HuH-7 (cell line): ENCODE measurements around the gene RNF181.
"Not testable (repeated sequence)": the region's sequence is repeated elsewhere in the genome, so short reads cannot be mapped to it uniquely, and the experiment has no call there.

Source experiments
- DNase-seq: peaks from one replicate; pipeline ENCODE4 v3.0.0; 2011; ENCODE audit warnings: low spot score

The RNF181 gene

DNA sequence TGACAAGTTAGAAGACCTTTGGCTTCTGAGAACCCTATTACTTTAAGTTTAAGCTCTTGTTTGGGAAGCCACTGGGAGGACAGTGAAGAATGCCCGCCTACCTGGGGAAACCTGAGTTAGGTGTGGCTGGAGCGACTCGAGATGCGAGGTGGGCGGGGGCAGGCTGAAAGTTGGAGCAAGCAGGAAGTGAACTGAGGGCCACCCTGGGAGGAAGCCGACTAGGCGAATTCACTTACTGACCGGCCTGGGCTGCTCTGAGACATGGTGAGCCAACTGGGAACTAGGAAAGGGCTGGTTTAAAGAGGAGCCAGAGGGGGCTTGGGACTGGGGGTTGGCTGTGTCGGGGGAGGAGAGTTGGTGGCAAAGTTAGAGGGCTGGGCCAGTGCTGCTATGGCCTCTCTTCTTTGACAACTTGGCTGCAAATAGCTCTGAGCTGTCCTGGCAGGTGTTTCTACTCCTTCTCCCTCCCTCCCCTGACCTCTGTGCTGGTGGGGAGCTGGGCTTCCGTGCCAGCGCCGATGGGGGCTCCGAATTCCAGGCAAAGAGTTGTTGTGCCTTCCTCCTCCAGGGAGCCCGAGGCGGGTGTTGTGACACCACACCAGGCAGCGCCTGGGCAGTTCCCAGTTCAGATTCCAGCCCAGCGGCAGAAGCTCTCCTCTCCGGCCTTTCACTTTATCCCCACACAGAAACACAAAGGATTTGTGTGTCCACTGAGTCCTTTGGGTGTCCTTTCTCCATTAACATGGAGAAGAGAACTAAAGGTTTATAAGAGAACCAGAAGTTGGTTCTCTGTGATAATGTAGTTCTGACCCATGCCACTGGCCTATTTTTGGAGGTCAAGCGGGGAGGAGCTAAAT, 17.9 kb upstream of the RNF181 start, which contains the start of gene VAMP8:
VAMP8 (plus strand) TSS at position 201 of the 857 bp plus-strand sequence; CDS start at position 262, 61 bp downstream.
- DNase-seq, result no peak

GRCh38 chr2:85578243-85579180, 17.0 kb upstream of the RNF181 start:
- no peak for DNase-seq

DNA sequence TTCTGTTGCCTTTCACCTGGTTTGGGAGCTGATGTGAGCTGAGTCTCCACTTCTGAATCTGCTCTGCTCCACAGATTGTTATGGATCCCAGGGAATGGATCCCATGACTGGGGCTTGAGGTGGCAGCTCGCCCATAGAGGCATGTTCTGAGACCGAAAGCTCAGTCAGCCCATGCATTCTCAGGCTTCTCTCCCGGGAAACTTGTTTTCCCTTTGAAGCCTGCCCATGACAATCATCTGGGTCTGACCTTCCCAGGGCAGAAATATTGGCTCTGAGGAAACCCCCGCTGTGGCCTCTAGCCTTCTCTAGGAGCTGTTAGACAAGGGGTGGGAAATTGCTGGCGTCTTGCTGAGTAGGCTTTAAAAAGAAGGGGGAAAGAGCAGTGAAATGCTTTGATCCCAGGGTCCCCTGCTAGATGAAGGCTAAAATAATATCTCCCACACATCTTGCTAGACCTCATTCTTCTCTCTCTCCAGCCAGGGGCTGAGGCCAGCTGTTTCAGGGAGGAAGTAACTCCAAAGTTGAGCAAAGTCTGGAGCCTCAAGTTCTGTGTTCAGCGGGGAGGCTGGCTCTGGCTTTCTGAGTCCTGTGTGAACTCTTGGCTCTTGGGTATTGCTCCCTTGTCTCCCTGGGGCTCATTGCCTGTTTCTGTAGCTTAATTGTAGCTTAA, 16.1 kb upstream of the RNF181 start:
- DNase-seq, result no peak

GRCh38 chr2:85580206-85580605, 15.3 kb upstream of the RNF181 start:
- no peak for DNase-seq

DNA sequence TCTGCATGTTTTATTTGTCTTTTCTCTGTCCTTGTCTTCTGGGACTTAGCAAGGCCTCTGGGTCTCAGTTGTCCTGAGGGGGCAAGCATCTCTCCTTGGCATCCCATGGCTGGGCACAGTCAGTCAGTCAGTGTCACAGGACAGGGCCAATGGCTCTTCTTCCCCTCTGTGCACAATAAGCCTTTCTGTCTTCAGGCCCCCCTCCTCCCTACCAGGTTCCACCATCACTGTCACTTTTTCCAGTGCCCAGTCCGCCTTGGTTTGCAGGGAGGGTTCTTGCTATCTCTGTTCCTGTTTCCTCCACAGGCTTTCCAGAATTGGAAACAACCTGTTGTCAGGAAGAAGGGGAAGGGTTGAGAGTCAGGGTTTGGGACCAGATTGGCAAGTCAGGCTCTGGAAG, 13.1 kb upstream of the RNF181 start:
- DNase-seq, result no peak

GRCh38 chr2:85583667-85584353, 11.7 kb upstream of the RNF181 start:
- no peak for DNase-seq

- DNase-seq, result peak; percentile 83
Observed at GRCh38 chr2:85584354-85584856, 11.1 kb upstream of the RNF181 start, which contains the start of gene VAMP5. VAMP5 (plus strand) TSS chr2:85584431; CDS start chr2:85584491, 60 bp downstream.

- DNase-seq, result peak; percentile 85
Observed at GRCh38 chr2:85584857-85585780, 10.4 kb upstream of the RNF181 start.

DNA sequence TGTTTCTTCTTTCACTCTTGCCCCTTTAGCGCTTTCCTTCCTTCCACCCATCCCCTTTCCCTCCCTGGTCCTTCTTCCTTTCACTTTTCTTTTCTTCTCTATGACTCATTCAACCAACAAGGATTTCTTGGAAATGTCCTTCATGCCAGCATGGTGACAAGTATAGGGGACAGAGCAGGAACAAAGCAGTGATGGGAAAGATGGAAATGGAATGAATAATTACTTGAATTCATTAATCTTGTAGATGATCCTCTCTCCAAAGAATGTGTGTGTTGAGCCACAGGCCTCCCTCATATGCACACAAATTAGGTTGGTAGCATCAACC, 9.8 kb upstream of the RNF181 start:
- no peak for DNase-seq

DNA sequence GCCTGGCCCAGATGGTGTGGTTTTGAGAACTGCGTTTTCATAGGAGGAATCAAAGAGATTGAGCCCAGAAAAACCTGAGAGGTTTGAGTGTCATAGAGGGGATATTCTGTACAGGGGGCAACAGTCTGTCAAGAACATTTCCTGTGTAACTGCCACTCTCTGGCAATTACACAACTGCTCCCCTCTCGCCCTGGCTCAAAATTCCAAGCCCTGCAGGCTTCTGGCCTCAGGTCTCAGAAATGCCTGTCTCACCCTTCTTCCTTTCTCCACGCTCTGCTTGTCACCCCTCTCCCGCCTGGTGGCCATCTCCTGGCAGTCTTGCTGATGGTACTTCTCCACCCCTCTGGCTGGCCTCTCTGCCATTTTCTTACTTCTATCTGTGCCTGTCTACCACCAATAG, 7.3 kb upstream of the RNF181 start:
- no peak for DNase-seq

- DNase-seq, result no peak
Observed at GRCh38 chr2:85588645-85589044, 6.9 kb upstream of the RNF181 start.

GRCh38 chr2:85589181-85589580, 6.4 kb upstream of the RNF181 start:
- DNase-seq, result no peak

GRCh38 chr2:85589982-85590791, 5.4 kb upstream of the RNF181 start:
- no peak for DNase-seq

DNA sequence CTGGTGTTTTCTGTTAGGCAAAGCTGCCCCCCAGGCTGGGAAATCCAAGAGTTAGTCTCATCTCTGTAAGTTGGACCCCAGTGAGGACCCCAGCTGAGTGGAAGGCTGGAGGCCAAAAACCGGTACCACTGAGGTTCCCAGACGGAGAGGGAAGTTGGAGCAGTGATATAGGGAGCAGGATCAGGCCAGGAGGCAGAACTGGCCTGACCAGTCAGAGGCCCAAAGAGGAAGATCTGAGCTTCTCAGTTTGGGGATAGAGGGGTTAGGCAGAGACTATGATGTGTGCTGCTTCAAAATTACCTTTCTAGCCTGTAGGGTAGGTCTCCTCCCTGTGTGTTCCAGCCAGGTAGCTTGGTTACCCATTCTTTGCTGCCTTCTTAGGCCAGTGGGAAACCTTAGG, 4.6 kb upstream of the RNF181 start:
- DNase-seq, result no peak

DNA sequence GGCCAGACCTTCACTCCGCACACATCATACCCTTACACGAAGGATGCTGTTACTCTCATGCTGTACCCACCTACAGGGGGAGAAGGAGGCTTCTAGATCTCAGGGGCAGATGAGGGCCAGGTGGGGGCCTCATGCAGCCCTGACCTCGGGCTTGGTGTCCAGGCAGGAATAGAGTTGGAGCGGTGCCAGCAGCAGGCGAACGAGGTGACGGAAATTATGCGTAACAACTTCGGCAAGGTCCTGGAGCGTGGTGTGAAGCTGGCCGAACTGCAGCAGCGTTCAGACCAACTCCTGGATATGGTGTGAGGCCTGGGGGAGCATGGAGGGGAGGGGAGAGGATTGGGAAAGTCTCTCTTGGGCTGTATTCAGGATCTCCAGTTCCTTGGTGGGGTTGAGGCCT, 4.0 kb upstream of the RNF181 start:
- no peak for DNase-seq

GRCh38 chr2:85592299-85592698, 3.2 kb upstream of the RNF181 start:
- not testable (repeated sequence) for DNase-seq

DNA sequence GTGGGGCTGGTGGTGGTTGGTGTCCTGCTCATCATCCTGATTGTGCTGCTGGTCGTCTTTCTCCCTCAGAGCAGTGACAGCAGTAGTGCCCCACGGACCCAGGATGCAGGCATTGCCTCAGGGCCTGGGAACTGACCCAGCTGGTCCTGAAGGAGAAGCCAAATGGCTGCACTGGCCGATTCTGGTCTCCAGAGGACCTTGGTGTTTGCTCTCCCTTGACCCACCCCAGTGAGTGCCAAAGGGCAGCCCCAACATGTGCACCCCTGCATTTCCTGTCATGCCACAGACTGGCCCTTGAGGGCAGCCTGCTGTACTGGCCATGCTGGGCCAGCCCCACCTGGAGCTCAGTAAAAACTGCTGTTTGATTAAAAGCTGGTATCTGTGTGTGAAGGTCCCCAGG, 2.5 kb upstream of the RNF181 start:
- DNase-seq, result no peak

DNA sequence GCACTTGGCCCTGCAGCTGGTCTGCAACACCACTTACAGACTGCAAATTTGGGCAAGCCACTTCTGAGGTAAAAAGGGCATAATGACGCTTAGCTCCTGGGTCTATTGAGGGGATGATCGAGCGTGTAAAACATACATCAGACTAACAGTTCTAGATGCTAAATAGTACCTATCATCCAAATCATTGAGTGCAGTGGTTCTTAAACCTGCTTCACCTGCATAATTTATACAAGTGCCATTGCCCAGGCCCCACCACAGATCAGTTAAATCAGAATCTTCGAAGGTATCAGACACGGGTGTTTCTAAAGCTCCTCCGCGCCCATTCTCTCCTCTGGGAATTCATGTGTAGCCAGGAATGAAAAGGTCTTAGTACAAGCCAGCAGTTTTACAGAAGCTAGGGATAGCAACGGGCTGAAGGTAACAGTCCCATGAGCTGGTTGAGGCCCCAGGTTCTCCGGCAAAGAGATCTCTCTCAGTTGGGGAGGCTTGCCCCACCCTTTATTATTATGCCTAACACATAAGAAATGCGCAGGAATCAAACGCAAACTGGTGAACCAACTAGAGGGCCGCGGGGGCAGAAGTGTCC, 737 bp upstream of the RNF181 start:
- DNase-seq, result no peak

GRCh38 chr2:85596026-85596333, 435 bp downstream of the RNF181 start:
- no peak for DNase-seq
